AG10803 (cell line): ENCODE measurements around the gene SPATA33.
"Not testable (repeated sequence)": the region's sequence is repeated elsewhere in the genome, so short reads cannot be mapped to it uniquely, and the experiment has no call there.

Experiments
- DNase-seq: peaks from one replicate; pipeline ENCODE4 v3.0.0; 2010; ENCODE audit warnings: low read depth
- H3K4me3 ChIP-seq: 2 replicates; pipeline ENCODE4 v1.5.1; 2011; ENCODE audit warnings: mild to moderate bottlenecking, low read length, control low read depth
- TF ChIP-seq, protein P1 (sequence below): conservative IDR thresholded peaks from 2 replicates; pipeline ENCODE4 v1.5.1; 2011; ENCODE audit warnings: mild to moderate bottlenecking, low read length, control low read depth, inconsistent platforms

The SPATA33 gene

DNA sequence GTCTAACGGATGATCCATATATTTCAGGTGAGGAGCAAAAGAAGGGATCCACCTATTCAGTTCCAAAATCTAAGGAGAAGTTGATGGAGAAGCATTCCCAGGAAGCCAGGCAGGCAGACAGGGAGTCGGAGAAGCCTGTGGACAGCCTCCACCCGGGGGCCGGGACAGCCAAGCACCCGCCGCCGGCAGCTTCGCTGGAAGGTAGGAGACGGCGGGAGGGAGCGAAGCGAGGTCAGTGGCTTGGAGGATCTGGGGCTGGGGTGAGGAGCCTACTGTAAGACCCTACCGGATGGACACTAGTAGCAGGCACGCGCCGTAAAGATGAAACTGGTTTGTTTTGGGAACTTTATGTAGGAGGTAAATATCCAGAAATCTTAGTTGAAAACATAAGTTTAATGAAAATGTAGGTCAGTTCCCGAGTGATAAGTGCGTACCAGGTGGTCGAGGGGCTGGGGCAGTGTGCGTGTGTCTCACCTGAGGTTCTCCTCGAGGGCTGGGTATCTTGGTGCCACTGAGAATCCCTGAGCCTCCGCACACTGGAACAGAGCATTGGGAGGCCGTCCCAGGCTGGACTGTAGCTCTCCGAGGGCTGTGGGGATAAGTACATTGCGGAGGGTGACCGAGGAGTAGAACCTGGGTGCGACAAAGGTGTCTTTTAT, 714 bp downstream of the SPATA33 start:
- TF ChIP-seq, protein P1, sequence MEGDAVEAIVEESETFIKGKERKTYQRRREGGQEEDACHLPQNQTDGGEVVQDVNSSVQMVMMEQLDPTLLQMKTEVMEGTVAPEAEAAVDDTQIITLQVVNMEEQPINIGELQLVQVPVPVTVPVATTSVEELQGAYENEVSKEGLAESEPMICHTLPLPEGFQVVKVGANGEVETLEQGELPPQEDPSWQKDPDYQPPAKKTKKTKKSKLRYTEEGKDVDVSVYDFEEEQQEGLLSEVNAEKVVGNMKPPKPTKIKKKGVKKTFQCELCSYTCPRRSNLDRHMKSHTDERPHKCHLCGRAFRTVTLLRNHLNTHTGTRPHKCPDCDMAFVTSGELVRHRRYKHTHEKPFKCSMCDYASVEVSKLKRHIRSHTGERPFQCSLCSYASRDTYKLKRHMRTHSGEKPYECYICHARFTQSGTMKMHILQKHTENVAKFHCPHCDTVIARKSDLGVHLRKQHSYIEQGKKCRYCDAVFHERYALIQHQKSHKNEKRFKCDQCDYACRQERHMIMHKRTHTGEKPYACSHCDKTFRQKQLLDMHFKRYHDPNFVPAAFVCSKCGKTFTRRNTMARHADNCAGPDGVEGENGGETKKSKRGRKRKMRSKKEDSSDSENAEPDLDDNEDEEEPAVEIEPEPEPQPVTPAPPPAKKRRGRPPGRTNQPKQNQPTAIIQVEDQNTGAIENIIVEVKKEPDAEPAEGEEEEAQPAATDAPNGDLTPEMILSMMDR: no peak
- no peak for DNase-seq
- peak overlapping the region; percentile 95 for H3K4me3 ChIP-seq

DNA sequence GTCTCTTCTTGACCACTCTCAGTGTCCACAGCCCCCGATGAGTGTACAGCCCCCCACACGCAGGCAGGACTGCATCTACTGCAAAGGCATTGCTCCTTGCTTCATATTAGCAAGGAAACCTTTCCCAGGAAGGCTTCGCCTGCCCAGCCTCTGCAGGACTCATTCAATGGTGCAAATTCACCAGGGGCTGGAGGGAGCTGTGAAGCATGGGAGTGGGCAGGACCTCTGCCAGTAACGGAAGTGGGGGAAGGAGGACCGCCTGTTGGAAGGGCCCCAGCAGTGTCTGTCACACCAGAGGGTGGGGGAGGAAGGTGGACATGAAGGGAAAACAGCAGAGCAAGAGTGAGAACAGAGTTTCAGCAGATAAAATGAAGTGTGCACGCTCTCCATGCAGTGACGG, 2.5 kb downstream of the SPATA33 start:
- no peak overlapping the region for H3K4me3 ChIP-seq
- TF ChIP-seq, protein P1: no peak
- no peak for DNase-seq

DNA sequence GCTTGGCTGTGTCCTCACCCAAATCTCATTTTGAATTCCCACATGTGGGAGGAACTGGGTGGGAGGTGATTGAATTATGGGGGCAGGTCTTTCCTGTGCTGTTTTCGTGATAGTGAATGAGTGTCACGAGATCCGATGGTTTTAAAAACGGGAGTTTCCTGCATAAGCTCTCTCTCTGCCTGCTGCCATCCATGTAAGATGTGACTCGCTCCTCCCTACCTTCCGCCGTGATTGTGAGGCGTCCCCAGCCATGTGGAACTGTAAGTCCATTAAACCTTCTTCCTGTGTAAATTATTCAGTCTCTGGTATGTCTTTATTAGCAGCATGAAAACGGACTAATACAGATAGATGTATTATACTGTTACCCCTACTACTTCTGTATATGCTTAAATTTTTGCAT, 3.6 kb downstream of the SPATA33 start:
- TF ChIP-seq, protein P1: no peak
- H3K4me3 ChIP-seq: no peak overlapping the region
- DNase-seq: no peak

DNA sequence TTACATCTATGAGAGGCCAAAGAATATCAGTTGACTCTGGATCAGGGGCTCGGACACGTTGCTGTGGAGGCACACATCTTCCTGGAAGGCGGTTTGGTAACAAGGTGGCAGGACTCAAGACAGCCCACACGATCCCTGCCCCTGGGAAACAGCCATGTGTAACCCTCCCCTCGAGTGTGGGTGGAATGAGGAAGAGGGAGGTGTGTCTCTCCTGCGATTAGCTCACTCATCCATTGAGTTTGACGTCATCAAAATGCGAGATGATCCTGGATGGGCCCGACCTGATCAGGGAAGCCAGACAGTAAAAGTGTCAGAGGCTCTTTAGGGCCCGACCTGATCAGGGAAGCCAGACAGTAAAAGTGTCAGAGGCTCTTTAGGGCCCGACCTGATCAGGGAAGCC, 6.6 kb downstream of the SPATA33 start:
- not testable (repeated sequence) for H3K4me3 ChIP-seq, DNase-seq

DNA sequence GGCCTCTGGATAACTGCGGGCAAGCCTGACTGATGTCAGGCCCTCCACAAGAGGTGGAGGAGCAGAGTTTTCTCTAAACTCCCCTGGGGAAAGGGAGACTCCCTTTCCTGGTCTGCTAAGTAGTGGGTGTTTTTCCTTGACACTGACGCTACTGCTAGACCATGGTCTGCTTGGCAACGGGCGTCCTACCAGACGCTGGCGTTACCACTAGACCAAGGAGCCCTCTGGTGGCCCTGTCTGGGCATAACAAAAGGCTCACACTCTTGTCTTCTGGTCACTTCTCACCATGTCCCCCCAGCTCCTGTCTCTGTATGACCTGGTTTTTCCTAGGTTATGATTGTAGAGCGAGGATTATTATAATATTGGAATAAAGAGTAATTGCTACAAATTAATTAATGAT, 9.4 kb downstream of the SPATA33 start:
- TF ChIP-seq, protein P1: peak; percentile 46
- not testable (repeated sequence) for H3K4me3 ChIP-seq
- DNase-seq: peak; percentile 47

DNA sequence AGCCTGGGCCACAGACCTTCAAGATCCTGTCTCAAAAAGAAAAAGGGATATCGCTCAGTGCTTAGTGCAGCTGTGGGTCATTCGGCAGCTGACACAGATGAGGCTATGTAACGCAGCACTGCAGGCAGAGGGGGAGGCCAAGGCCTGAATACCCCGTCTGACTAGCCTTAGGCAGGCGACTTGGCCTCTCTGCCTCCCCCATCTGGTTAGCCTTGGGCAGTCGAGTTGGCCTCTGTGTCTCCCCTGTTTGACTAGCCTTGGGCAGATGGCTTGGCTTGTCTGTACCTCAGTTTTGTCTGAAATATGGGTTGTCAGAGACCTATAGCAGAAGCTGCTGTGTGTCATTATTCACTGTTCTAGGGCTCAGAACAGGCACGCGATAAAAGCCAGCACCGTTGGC, 10.0 kb downstream of the SPATA33 start:
- DNase-seq: no peak
- TF ChIP-seq, protein P1: no peak
- H3K4me3 ChIP-seq: no peak overlapping the region

DNA sequence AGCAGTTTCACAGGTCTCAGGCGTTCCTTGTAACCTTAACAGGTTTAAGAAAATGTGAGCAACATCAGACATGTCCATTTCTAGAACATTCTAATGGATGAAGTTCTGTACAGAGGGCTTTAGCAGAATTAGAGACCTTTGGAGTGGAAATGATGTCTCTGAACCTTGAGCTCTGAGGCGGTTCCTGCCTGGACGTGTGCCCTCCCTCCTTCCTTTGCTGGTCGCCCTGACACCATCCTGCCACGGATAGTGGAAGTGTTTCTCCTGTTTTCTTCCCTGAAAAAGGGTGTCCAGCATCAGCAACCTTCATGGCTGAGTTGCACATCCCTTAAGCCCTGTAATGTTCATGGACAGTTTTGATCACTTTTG, 11.1 kb downstream of the SPATA33 start:
- H3K4me3 ChIP-seq: no peak overlapping the region
- TF ChIP-seq, protein P1: no peak
- DNase-seq: no peak

DNA sequence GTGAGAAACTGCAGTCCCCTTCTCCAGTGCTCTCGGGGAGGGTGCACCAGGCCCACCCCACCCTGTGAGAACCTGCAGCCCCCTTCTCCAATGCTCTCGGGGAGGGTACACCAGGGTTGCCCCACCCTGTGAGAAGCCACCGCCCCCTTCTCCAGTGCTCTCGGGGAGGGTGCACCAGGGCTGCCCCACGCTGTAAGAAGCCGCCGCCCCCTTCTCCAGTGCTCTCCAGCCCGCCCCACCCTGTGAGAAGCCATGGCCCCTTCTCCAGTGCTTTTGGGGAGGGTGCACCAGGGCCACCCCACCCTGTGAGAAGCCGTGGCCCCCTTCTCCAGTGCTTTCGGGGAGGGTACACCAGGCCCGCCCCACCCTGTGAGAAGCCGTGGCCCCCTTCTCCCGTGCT, 12.1 kb downstream of the SPATA33 start:
- H3K4me3 ChIP-seq: no peak overlapping the region
- no peak for DNase-seq
- TF ChIP-seq, protein P1: no peak
